ENCODE results near the gene SLCO3A1.

Gene SLCO3A1

DNA sequence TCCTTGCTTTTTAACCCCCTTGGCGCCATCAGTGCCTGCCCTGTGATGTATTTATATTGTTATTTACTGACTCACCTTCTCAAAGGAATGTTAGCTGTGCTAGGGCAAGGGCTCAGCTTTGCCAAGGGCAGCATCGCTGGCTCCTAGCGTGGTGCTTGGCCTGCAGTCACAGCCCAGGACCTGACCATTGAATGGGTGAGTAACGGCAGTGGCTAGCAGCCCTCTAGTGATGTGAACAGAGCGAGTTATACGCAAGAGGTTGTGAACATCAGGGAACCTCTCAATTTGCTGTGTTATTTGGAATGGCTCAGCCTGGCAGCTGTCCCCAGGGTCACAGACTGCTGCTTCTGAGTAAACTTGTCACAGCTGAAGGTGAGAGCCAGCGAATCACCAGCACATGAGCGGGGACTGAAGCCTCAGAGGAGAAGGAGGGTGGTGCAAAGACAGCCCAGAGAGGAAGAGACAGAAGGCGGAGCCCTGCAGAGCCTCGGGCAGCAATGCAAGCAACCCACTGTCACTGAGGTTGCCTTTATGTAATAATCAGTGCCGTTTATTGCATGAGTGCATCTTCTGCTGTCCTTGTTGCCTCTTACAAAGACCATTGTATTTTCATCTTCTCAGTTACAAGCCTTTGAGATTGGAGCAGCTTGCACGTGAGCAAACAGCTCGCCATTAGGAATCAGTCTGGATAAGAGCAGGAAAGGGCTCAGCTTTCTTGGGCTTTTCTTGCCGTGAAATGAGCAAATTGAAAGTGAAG is 158.3 kb downstream of the SLCO3A1 start:
- DNase-seq = peak; percentile 11 to 24

DNA sequence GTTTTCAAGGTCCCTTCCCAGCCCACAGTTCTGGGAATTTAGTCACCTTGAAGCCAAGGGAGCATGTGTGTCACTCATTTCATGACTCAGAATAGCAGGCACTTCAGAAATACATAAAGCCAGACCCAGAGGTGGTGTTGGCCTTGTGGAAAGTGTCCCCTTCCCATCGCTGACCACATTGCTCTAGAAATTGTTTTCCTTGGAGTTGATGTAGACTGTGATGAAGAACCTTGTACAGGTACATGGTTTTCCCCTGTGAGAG is 158.8 kb downstream of the SLCO3A1 start:
- peak; percentile 5 to 16 for DNase-seq

DNA sequence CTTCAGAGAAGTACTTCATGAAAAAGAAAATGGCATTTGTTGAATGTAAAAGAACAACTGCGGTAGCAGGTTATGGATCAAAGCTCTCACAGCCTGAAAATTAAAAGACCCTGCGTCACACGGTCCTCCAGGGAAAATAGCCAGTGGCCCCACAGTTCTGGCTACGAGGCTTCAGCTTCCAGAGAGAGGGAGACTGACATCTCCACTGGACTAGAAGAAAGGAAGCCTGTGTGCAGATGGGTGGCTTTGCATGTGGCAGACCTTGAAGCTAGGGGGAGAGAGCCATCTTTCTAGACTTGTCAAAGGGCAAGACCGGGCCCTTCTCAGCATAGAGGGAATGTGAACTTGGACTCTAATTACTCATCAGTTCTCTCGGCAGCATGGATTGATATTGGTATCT is 159.4 kb downstream of the SLCO3A1 start:
- DNase-seq = no peak

DNA sequence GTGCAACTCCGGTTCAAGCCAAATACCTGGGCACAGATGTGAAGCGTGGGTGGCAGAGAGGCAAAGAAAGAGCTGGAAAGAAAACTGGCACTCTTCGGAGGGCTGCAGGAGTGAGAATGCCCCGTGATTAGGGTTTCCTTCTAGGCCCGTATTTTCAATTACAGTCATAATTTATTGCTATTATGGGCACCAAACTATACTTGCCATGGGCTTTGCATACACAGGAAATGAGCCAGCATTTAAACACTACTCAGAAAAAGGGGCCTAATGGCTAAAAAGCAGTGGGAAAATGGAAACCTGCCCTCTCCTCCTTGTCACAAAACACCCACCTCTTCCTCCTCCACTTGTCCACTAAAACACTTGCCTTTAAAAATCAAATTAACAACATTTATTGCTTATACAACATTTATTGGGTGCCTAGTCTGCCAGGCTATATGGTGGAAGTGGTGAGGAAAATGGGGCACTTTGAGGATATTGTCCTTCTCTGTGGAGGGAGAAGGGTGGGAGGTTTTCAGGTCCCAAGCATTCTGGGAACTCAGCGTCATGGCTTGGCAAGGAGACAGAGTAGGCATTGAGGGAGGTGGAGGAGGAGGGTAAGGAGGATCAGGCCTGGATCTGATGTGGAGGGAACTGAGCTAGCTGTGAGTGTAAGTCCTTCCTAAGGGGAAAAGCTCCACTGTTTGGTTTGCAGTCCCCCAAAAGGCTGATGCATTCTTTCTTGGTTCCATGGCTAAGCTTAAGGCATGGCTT is 160.9 kb downstream of the SLCO3A1 start:
- no peak for DNase-seq

DNA sequence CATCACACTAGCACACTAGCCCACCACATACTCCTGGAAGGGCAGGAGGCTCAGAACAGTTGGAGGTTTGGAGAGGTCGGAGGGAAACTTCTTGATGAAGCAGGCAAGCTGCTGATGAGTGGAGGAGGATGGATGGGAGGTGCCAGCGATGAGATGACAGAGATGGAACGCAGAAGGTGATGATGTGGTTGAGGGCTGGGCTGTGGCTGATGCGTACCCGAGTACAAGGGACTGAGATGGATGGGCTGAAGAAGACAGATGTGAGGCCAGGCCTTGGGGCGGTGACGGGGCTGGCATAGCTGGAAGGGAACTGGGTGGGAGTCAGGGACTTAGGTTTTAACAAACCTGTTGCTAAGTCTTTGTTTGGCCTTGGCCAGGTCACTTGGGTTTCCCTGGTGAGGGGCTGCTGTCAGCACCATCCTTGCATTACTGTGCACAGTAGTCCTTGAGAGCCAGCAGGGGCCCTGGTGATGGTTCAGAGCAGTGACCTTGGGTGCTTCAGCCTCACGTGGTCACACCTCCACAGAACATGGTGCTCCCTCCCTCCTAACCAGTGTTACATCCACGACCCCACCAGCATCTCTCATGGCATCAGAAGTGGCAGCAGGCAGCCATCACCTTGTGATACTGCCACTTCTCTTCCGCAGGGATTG is 164.5 kb downstream of the SLCO3A1 start:
- DNase-seq = no peak

DNA sequence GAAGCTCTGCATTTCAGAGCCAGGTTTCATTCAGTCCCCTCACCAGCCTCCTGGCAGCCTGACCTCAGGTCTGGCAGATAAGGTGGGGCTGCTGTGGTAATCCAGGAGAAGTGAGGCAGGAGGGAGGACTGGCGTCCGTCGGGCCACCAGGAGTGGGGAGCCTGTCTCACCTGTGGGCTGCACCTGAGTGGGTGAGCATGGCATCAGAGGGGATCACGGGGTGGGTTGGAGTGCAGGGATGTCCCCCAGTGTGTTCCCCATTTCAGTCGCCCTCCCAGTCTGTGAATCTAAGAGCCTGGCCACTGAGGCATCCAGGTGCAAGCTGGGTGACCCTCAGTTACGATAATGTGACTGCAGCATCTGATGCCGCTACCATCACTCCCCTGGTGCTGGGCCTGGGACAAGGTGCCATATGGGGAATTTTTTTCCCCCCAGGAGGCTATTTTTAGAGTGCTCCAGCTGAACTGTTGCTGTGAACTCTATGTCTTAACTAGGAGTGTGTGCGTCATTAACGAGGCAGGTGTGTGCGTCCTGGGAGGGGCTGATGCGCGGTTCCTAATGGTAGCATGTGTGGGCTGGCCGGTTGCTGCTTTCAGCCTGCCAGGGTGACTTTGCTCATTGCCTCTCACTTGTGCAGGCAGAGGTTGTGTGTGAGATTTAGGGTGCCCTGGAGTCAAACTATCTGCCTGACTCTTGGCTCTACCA is 165.2 kb downstream of the SLCO3A1 start:
- no peak for DNase-seq

DNA sequence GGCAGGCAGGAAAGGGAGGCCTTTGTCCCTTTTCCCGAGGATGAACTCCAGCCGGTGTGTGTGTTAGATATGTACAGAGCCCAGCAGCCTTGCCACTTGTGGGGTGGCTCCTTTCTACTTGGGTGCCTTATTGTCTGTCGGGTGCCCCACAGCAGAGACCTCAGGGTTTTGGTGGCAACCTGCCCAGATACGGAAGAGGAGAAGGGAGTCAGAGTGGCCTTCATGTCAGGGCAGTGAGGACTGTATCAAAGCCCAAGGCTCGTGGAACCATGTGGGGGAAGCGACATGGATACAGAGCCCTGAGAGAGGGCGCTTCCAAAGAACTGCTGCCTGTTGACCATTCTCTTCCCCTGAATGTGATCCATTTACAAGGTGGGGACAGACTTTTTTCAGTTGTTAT is 166.2 kb downstream of the SLCO3A1 start:
- DNase-seq = no peak

DNA sequence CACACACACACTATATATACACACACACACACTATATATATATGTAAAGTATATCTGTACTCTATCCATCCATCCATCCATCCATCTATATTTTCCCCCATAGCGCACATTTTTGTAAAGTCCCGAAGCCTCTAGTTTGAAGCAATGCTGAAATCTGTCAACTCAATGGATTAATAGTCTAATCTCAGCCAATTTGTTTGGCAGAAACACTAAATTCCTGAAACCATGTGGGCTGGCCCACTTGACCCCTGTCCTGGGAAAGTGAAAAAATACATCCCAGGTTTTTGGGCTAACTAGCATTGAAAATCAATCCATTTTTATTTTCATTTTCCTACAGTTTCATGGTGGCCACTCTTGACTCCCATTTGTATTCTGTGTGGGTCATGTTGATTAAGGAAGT is 166.7 kb downstream of the SLCO3A1 start:
- no peak for DNase-seq

DNA sequence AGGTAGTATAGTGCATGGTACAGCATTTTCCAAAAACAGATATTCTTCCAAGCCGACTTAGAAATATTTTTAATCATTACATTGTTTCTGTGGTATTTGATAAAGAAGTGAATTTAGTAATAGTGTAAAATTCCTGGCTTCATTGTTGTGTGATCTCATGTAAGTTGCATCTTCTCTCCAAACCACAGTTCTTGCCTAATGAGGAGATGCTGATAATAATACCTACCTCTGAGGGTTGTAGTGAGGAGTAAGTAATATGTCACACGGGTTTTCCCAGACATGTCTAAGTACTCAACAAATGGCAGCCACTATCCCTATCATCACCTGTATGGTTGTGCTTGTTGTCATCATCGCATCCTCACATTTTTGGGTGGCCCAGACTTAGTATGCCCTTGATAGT is 167.3 kb downstream of the SLCO3A1 start:
- no peak for DNase-seq

DNA sequence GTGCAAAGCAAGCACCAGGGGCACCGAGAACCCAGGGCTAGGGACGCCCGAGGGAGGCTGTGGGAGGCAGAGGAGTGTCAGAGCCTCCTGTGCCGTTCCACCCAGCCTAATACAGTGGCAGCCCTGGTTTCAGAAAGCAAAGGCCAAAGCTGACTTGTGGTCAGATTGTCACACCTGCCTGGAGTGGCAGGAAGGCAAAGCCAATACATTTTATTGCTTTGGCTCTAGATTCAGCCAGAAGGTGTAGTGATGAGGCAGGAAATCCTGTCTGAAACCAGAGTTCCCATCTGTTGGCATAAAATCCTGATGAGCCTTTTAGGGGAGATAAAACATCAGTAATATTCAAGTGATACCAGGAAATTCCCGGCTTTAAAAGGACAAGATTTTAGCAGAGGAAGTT is 168.3 kb downstream of the SLCO3A1 start:
- DNase-seq = no peak

DNA sequence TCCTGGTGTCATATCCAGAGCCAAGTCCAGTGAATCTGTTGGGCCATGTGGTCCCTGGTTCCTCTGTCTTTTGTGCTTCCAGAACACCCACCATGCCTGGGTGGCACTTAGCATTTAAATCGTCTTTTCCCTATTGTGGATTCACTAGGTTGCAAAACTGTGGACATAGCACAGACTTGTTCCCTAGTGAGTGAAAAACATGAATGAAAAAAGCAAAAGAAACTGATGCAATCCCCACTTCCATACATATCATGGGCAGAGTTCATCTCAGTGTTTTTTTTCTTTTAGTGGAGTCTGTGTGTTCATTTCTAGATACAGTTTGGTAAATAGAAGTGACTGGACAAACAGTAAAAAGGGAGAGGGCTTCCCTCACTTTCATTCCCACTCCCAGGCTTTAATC is 170.5 kb downstream of the SLCO3A1 start:
- DNase-seq = no peak

DNA sequence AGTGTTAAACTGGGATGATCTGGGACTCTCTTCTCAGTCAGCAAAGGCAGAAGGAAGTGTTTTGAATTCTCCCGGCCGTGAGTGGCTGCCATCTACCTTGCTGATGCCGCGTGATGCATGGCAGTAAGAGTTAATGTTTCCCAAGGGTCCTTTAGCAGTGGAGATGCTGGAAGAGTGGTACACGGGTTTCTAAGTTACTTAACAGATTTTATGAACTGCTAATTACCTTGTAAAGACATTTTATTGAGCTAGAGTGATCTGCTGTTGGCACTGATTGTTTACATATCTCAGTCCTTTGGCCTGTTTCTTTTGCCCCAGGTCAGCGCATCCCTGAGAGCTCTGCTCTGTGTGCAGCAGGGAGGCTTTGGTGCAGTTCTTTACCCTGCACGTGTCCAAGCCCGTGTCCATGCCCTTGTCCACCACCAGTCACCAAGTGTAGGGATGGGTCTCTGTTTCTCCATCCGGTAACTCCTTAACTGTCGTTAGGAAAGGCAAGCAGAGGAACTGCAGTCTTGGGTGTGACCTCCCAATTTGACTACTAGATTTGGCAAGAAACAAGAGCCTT is 172.3 kb downstream of the SLCO3A1 start:
- no peak for DNase-seq

DNA sequence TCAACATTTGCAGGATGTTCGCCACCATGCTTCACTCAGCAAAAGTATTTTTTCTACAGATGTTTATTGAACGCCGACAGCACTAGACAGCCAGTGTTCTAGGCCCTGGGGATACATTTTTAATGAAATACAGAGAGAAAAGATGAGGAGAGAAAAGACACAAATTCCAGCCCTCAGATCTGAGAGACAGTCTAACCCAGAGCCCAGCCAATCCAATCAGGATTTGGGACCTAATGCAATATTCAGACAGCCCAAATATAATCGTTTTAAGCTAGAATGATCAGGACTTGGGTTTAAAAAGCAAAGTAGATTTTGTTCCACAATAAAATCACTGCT is 174.8 kb downstream of the SLCO3A1 start:
- DNase-seq = no peak

DNA sequence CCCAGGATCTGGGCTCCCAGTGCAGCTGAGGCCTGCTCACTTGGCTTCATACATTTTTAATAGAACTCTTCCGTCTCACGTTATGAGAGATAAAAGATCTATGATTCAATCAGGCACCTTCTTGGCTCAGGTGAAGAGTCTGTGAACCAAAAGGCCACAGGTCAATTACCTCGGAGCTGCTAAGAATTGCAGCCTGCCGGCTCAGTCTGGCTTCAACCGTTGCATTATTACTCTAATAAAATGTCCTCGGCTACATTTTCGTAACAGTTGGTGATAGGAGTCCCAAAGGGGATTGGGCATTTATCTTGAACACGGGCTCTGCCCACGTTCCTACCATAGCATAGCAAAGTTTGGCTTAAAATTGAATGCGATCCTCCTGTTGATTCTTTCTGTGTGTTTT is 176.3 kb downstream of the SLCO3A1 start:
- no peak for DNase-seq

DNA sequence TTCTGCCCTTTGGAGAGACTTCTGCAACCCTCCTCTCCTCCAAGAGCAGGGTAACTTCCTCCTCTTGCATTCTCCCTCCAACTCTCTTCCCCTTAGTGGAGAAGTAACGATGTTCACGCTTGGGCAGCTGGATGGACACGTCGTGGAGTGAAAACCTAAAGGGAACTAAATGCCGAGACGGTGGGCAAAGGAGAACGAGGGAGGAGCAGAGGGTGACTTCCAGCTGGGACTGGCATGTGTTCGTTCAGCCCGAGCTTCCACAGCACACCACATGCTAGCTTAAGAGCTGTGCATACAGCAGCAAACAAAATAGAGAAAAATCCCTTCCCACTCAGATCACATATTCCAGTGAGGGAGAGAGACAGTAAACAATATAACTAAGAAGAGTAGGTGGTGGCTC is 179.8 kb downstream of the SLCO3A1 start:
- no peak for DNase-seq

DNA sequence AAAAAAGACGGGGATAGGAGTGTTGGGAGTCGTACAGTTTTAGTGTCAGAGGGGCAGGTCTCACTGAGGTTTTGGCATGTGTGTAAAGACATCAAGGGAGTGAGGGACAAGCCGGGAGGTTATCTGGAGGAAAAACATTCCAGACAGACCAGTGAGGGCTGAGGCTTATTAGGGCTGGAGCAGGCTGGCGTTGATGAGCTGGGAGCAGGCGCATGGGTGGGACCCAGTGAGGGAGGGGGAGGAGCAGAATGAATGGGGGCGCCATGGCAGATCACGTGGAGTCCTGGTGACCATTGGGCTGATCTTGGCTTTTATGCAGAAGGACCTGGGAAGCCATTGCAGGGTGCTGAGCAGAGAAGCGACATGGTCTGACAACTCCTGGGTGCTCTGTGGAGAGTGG is 180.2 kb downstream of the SLCO3A1 start:
- DNase-seq = no peak

DNA sequence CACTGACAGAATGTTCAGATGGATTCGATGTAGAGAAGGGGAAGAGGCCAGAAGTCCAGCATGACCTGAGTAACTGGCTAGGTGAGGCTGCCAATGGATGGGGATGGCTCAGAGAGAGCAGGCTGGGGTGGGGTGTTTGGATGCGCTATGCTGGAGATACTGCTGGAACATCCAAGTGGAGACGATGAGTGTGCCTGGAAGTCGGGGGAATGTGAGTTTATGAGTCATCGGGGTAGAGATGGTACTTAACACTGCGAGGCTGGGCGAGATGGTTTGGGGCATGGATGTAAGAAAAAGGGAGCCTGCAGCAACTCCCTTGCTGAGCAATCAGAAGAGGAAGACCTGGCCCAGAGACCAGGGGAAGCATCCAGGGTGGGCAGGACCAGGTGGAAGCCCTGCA is 180.7 kb downstream of the SLCO3A1 start:
- DNase-seq = no peak

DNA sequence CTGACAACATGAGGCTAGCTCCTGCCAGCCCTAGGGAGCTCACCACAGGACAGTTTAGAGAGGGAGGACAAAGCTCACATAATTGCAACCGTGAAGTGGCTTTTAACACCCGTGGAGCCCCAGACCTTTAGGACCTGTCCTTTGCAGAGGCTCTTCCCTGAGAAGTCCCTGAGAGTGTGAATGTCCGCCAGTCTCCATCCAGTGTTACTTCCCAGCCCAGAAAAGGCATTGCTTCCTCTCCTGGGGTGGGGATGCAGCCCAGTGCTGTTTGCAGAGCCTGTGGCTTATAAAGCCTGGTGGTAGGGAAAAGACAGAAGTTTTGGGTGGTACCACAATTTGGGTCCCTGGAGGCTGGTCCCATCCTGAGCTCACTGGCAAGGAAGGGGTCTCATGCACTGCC is 182.0 kb downstream of the SLCO3A1 start:
- no peak for DNase-seq

DNA sequence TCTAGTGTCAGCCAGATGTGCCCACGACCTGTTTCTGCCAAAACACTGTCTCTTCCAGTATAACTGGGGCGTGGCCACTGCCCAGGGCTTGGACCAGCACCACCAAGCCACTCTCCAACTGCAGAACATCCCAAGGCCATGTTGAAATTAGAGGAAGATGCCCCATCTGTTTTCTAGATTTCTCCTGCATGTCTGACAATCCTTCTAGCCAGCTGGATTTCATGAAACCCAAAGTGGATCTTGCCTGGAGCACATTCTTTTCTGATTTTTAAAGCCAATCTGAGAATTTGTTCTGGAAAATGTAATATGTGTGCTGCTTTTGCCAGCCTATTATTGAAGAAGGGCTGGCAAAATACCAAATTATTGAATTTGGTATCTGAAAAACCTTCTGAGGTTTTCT is 182.5 kb downstream of the SLCO3A1 start:
- DNase-seq = no peak

DNA sequence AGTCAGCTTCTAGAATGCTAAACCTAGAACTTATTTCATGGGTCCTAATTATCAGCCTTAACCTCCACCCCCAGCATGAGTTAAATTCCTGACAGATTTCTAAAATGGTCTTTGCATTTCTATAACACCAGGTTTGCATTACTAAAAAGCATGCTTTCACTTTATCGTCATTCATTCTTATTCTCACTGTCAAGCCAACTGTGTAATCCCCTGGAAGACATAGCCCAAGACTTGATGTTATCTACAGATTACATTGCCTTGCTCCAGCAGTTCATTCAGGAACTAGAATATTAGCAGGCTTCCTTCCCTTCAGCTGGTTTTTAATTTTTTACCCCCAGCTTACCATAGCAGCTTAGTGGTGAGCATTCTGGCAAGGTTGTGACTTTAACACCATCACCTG is 184.0 kb downstream of the SLCO3A1 start:
- DNase-seq = no peak

DNA sequence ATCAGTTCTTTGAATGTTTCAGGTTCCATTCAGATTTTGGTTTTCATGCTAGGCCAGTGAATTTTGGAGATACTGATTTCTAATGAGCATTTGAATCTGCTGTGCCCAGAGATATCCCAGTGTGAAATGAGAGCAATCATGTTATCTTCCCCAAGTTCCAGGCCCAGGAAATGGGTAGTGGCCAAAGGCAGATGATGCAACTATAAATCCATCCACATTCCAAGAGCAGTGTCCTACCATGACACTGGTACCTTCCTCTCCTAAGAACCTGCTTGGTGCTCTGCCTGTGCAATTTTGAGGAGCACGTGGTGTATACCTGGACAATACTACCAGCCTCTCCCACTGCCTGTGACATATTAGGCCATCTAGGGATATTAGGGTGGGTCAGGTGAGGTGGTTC is 186.8 kb downstream of the SLCO3A1 start:
- DNase-seq = no peak

DNA sequence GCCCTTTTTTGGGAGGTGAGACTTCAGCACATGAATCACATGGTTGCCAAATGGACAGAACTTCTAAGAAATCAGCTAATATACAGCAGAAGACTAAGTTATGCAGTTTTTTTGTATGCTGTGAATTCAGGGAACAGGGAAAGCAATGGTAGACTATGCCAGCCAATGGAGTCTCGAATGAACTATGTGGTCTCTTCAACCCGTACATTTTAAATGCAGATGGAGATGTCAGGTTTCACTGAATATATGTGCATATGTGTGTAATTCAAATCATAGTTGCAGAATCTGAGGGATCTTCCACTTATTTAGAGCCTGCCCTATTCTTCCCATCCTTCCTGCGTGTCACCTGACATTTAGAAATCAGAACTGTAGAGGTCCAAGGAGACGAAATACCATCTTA is 187.9 kb downstream of the SLCO3A1 start:
- DNase-seq = no peak

DNA sequence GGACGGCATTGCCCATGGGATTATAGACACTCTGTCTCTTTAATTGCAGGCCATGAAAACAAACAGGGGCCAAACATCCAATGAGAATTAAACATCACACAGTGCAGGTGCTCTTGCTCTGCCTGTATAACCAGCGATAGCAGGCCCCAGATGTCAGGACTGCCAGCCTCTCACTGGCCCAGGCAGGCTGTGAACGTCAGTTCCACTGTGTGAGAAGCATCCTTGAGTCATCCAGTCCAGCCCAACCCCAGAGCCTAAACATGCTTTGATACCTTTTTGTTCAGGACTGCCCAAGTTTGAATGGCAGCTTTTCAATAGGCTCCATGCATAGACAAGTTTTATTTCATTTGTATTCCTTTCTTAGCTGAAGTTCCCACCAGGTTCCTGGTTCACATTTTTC is 189.8 kb downstream of the SLCO3A1 start:
- no peak for DNase-seq

Data from stimulated activated CD4-positive, alpha-beta T cell treated with anti-CD3 and anti-CD28 coated beads, Interleukin-2, amount 100 ng/mL, for 48 hours (primary cell).